Osteoblast (primary cell): Measurements from ENCODE around the gene TRIP4. TPM values are rescaled to one million over a fixed set of nuclear protein-coding genes. Genes with fewer than 3 reads are reported as not detected.

ENCODE experiments used
- DNase-seq: peaks from one replicate; pipeline ENCODE4 v3.0.0; 2011; ENCODE audit warnings: low spot score, mixed read lengths; ENCODE audit not compliant: insufficient read length; ENCODE audit errors: missing footprints
- H2AFZ ChIP-seq: 2 replicates; pipeline ENCODE4 v1.6.0; 2011; ENCODE audit warnings: mild to moderate bottlenecking, low read length
- H3K27ac ChIP-seq: 2 replicates; pipeline ENCODE4 v1.5.1; 2011; ENCODE audit warnings: mild to moderate bottlenecking, low read depth, low read length, moderate library complexity
- H3K27me3 ChIP-seq: 2 replicates; pipeline ENCODE4 v1.6.0; 2012; ENCODE audit warnings: mild to moderate bottlenecking, control low read depth, inconsistent platforms, low read length, moderate library complexity; ENCODE audit not compliant: insufficient read depth
- H3K36me3 ChIP-seq: 2 replicates; pipeline ENCODE4 v1.5.1; 2011; ENCODE audit warnings: mild to moderate bottlenecking, low read length, control low read depth, moderate library complexity; ENCODE audit not compliant: insufficient read depth
- H3K4me1 ChIP-seq: 2 replicates; pipeline ENCODE4 v1.5.1; 2011; ENCODE audit warnings: mild to moderate bottlenecking, low read length, control low read depth, moderate library complexity; ENCODE audit not compliant: insufficient read depth
- H3K4me2 ChIP-seq: 2 replicates; pipeline ENCODE4 v1.6.0; 2011; ENCODE audit warnings: mild to moderate bottlenecking, low read length; ENCODE audit not compliant: insufficient read depth
- H3K4me3 ChIP-seq: fragments of 200-600 bp; sonication (generic); 3 replicates; pipeline ENCODE4 v1.5.1; 2012; ENCODE audit warnings: mild to moderate bottlenecking, low read length, inconsistent platforms; ENCODE audit not compliant: insufficient read depth
- H3K79me2 ChIP-seq: 2 replicates; pipeline ENCODE4 v1.6.0; 2012; ENCODE audit warnings: mild to moderate bottlenecking, low read length, control low read depth, inconsistent platforms; ENCODE audit not compliant: insufficient read depth
- H3K9me3 ChIP-seq: 2 replicates; pipeline ENCODE4 v1.5.1; 2011; ENCODE audit warnings: low read depth, low read length, control low read depth
- H4K20me1 ChIP-seq: 2 replicates; pipeline ENCODE4 v1.6.0; 2012; ENCODE audit warnings: mild to moderate bottlenecking, low read length, control low read depth; ENCODE audit not compliant: insufficient read depth
- total RNA-seq: library from RNA; depleted of rRNA; stranded (reverse); fragments of >200 nt; gene quantifications from 2 replicates; pipeline ENCODE4 v1.2.3, GENCODE V29; 2012
- TF ChIP-seq, protein P1 (sequence below): IDR thresholded peaks from 2 replicates; pipeline ENCODE4 v1.5.1; 2011; ENCODE audit warnings: mild to moderate bottlenecking, low read depth, low read length, moderate library complexity; ENCODE audit errors: extremely low read depth

The TRIP4 gene
- total RNA-seq, 1 donor, result 10.9 TPM

DNA sequence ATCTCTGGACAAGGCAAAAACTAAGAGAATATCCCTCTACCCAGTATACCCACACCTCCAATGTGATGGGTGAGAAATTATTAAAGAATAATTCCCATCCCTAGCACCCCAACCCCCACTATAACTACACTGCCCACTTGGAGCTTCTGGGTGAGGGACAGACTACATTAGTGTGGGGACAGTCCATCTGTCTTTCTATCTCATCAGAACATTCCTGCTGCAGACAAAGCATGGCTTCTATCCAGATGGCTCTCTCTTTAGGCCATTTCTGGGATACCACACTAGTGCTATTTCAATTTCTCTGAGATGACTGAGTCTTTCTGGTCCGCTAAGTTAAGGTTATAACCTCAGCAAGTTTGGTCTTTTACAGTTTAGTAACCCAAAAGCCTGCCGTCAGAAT is 38.3 kb upstream of the TRIP4 start:
- Histone ChIP-seq H3K4me3 (no peak overlapping the region), H3K27me3 (no peaks in the 10 kb centered on the region), H3K27ac (no peak overlapping the region), H3K36me3 (peaks cover 6% of the 10 kb centered on the region), H3K9me3 (no peaks in the 10 kb centered on the region), H3K4me2 (no peak overlapping the region), H3K79me2 (peaks cover 91% of the 10 kb centered on the region), H4K20me1 (peaks cover 18% of the 10 kb centered on the region), H3K4me1 (peaks cover 17% of the 10 kb centered on the region), H2AFZ (no peak overlapping the region)
- TF ChIP-seq, protein P1, sequence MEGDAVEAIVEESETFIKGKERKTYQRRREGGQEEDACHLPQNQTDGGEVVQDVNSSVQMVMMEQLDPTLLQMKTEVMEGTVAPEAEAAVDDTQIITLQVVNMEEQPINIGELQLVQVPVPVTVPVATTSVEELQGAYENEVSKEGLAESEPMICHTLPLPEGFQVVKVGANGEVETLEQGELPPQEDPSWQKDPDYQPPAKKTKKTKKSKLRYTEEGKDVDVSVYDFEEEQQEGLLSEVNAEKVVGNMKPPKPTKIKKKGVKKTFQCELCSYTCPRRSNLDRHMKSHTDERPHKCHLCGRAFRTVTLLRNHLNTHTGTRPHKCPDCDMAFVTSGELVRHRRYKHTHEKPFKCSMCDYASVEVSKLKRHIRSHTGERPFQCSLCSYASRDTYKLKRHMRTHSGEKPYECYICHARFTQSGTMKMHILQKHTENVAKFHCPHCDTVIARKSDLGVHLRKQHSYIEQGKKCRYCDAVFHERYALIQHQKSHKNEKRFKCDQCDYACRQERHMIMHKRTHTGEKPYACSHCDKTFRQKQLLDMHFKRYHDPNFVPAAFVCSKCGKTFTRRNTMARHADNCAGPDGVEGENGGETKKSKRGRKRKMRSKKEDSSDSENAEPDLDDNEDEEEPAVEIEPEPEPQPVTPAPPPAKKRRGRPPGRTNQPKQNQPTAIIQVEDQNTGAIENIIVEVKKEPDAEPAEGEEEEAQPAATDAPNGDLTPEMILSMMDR, result no peak
- no peak for DNase-seq

DNA sequence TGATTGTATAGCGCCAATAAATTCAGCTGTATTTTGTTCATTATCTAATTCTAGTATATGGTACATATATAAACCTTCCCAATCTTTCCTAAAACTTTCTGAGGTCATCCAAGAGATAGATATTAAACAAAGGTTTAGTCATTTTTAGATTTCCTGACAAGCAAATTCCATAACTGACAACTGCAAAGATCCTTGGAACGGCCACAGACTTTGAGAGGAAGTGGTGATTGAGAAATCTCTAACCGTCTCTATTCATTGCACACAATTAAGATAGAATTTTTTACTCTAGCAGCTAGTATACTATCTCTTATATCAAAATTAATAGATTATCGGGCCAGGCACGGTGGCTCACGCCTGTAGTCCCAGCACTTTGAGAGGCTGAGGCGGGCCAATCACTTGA is 36.4 kb upstream of the TRIP4 start:
- Histone ChIP-seq H3K4me1 (peaks cover 12% of the 10 kb centered on the region), H3K4me3 (no peak overlapping the region), H3K79me2 (peaks cover 92% of the 10 kb centered on the region), H3K27me3 (no peaks in the 10 kb centered on the region), H3K9me3 (no peaks in the 10 kb centered on the region), H4K20me1 (peaks cover 23% of the 10 kb centered on the region), H3K27ac (no peak overlapping the region), H3K4me2 (peak overlapping the region; percentile 22), H2AFZ (no peak overlapping the region), H3K36me3 (peaks cover 6% of the 10 kb centered on the region)
- peak; percentile 19 for DNase-seq
- TF ChIP-seq, protein P1, result no peak

DNA sequence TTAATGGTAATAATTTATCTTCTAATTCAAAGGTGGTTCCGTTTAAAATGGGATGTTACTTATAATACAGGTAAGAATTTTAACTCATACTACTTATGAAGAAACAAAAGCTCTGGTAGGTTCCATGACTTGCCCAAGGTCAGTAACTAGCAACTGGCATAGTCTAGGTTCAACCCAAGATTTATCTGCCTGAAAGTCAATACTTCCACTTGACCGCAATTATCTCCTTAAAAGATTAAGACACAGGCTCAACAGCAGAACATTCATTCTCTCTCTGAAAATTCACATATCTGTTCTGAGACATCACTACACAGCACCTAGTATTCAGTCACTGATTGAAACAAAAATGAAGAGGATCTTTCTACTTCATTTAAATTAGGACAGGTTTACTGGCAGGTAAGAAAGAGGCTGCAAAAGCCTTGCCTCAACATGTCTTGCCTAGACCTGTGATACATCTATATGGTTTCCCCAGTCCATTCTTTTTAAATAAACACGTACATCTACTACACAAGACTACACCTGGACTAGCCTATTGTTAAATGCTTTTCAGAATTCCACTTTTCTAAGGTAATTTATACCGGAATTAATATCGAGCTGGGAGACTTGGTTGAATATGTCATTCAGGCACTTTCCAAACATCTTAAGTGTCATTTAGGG is 32.8 kb upstream of the TRIP4 start:
- H3K27ac ChIP-seq, result peak overlapping the region; percentile 87
- H3K79me2 ChIP-seq, result peaks cover 59% of the 10 kb centered on the region

DNA sequence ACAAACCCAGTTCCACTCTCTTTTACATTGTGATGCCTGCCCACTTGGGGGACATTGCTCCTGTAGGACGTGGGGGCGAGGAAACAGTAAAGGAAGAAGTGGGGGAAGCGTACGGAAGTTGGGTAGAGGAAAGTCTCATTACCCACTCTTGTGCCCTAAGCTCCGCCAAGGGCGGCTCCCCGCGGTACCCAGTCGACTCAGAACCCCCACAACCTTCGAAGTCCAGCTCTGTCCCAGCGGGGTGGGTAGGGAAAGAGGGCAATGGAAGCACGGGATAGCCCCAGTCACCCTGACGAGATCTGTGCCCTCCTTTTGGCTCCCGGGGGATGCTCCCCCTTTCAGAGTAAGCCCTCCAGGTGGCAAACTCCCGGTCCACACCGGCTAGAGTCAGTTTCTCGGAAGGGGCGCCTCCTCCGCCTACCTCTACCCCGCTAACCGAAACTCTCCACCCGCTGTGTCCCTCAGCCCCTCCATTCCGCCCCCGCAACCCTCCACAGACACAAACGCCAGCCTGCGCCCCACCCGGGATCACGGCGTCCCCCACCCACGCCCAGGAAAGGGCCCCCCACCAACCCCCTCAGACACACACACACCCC is 32.2 kb upstream of the TRIP4 start:
- DNase-seq, result peak; percentile 22
- TF ChIP-seq, protein P1, result no peak

More for the DNA sequence above, 32.8 kb upstream of the TRIP4 start:
- Histone ChIP-seq H2AFZ (peak overlapping the region; percentile 99), H3K4me1 (peaks cover 17% of the 10 kb centered on the region), H3K4me2 (peak overlapping the region; percentile 98), H4K20me1 (peaks cover 8% of the 10 kb centered on the region), H3K27me3 (no peaks in the 10 kb centered on the region), H3K4me3 (peak overlapping the region; percentile 84), H3K36me3 (peaks cover 1% of the 10 kb centered on the region), H3K9me3 (no peaks in the 10 kb centered on the region)
- no peak for DNase-seq
- TF ChIP-seq, protein P1, result no peak

More for the DNA sequence above, 32.2 kb upstream of the TRIP4 start:
- no peaks in the 10 kb centered on the region for H3K9me3 ChIP-seq
- peak overlapping the region; percentile 87 for H3K27ac ChIP-seq
- no peaks in the 10 kb centered on the region for H3K27me3 ChIP-seq
- peak overlapping the region; percentile 99 for H2AFZ ChIP-seq
- peaks cover 53% of the 10 kb centered on the region for H3K79me2 ChIP-seq
- H4K20me1 ChIP-seq, result peaks cover 5% of the 10 kb centered on the region
- peak overlapping the region; percentile 98 for H3K4me2 ChIP-seq
- peak overlapping the region; percentile 84 for H3K4me3 ChIP-seq
- H3K36me3 ChIP-seq, result no peaks in the 10 kb centered on the region
- H3K4me1 ChIP-seq, result peaks cover 17% of the 10 kb centered on the region
